ENCODE results near the gene CRB1.

Gene CRB1

DNA sequence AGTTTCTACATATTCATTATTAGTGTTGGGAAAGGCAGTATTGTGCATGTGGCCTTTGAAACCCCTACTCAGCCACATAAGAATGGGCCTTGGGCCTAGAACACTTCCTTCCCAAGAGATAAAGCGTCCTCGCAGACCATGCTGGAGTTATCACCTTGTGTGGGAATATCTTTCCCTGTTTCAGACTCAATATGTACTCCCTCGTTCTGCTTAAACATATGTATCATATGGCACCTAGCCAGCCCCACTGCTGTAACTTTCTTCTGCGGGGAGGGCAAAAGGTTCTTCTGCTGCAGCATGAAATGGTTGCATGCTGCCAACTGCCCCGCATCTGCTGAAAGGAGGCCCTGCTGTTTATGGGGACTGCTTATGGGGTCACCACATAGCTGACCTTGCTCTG lies 92.0 kb downstream of the CRB1 start:
- no peak for TF ChIP-seq JUND (IDR thresholded peaks at IDR 0.05; ENCODE audit: low read depth)
- no peak for DNase-seq (ENCODE audit: low read depth in 1 of 2, low spot score in 1 of 2)
- in situ Hi-C loops (cut with HindIII; ENCODE audit: low pct_unique_long_range_greater_than_20kb, low sequenced_read_pairs) = no loop called here

DNA sequence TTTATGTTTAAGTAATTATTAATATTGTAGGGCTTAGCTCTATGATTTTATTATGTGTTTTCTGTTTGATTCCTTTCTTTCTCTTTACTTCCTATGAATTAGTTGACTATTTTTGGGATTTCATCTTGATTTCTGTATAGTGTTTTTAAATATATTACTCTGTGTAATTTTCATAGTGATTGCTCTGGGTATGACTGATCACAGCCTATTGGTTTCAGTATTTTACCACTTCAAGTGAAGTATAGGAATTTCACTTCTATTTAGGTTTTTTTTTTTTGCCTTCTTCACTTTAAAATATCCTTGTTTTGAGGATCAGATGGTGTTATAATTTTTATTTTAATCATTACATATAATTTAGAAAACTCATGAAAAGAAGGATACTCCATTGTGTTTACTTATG lies 94.8 kb downstream of the CRB1 start:
- in situ Hi-C loops (cut with HindIII; ENCODE audit: low pct_unique_long_range_greater_than_20kb, low sequenced_read_pairs) = no loop called here
- no peak for TF ChIP-seq JUND (IDR thresholded peaks at IDR 0.05; ENCODE audit: low read depth)
- no peak for DNase-seq (ENCODE audit: low read depth in 1 of 2, low spot score in 1 of 2)

DNA sequence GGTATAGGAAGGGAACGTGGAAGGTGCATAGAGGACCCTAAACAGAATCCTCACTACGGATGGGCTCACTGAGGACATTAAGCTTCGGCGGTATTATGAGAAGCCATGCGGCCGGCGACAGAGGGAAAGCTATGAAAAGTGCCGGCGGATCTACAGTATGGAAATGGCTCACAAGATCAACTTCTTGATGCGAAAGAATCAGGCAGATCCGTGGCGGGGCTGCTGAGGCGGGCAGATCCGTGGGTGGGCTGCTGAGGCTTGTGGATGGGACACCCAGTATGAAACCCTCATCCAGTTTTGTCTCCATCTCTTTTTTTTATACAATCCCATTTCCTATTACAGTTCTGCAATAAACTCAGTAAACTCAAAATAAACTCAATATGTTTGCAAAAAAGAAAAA lies 95.8 kb downstream of the CRB1 start:
- no peak for TF ChIP-seq JUND (IDR thresholded peaks at IDR 0.05; ENCODE audit: low read depth)
- DNase-seq (ENCODE audit: low read depth in 1 of 2, low spot score in 1 of 2) = no peak
- in situ Hi-C loops (cut with HindIII; ENCODE audit: low pct_unique_long_range_greater_than_20kb, low sequenced_read_pairs) = no loop called here

DNA sequence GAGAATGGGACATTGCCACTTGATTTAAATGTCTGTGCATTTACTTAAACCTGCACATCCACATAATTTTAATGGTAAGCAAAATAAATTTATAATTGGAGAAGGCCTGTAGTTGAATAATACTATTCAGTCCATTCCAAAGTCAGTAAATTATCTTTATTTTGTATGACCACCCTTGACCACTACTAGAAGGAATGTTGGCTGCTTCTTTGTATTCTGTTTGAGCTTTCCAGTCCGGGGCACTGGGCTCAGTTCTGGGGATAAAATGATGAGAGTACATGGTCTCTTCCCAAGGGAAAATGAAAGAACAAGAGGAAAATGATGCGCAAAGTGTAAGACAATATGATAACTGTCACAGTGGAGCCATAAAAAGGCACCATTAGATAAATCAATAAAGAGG lies 98.9 kb downstream of the CRB1 start:
- in situ Hi-C loops (cut with HindIII; ENCODE audit: low pct_unique_long_range_greater_than_20kb, low sequenced_read_pairs) = no loop called here
- no peak for DNase-seq (ENCODE audit: low read depth in 1 of 2, low spot score in 1 of 2)
- no peak for TF ChIP-seq JUND (IDR thresholded peaks at IDR 0.05; ENCODE audit: low read depth)

DNA sequence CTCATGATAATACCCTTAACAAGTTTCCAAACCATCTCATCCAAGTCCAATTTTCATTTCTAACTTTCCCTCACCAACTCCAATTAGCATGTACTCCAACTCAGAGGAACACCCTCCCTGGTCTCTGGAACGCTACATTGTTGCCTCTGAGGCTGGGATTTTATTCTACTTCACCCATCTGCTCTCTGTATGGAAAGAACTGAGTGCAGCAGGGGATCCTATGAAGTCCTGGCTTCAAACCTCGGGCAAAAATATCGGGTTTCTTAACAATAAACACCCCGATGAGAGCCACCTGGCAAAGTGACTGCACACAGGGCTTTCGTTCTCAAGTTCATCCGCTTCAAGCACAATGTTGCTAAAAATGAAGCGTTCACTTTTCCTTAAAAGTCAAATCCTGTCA lies 99.6 kb downstream of the CRB1 start:
- no peak for DNase-seq (ENCODE audit: low read depth in 1 of 2, low spot score in 1 of 2)
- TF ChIP-seq JUND (IDR thresholded peaks at IDR 0.05; ENCODE audit: low read depth) = no peak
- in situ Hi-C loops (cut with HindIII; ENCODE audit: low pct_unique_long_range_greater_than_20kb, low sequenced_read_pairs) = no loop called here

DNA sequence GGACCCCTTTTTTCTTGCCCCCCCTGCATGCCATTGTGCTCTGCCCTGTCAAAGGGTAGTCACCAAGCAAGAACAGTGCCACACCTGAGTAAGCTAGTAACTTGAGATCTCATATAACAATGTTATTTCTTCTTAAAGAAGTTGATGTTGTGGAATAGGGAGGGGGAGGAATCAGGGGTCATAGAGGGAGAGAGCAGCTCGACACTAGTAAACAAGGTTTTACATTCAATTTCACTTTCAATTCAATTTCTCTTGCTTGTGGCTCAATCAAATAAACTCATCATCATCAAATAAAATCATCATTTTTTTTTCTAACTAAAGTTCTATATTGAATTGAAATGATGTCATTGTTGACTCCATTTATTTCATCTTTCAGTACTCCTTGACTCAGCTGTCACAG lies 106.4 kb downstream of the CRB1 start:
- TF ChIP-seq JUND (IDR thresholded peaks at IDR 0.05; ENCODE audit: low read depth) = no peak

DNA sequence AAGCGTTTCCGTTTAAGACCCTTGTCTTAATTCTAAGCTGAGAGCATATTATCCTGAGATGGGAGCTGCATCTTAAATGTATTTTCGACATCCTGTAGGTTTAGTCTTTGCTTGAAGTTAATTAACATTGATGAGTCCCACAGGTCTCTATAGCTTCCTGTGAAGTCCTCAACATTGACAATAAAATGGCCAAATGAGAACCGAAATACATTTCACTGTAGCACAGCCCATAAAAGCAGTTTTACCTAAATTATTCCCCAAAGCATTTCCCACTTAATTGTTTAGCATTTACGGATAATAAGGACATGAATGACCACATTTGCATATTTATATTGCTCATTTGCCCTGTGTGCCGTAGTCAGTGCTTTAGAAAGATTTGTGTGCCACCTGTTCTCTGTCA lies 116.4 kb downstream of the CRB1 start:
- in situ Hi-C loops (cut with HindIII; ENCODE audit: low pct_unique_long_range_greater_than_20kb, low sequenced_read_pairs) = no loop called here
- DNase-seq (ENCODE audit: low read depth in 1 of 2, low spot score in 1 of 2) = no peak
- no peak for TF ChIP-seq JUND (IDR thresholded peaks at IDR 0.05; ENCODE audit: low read depth)

More for the DNA sequence above, 106.4 kb downstream of the CRB1 start:
- in situ Hi-C loops (cut with HindIII; ENCODE audit: low pct_unique_long_range_greater_than_20kb, low sequenced_read_pairs) = no loop called here
- DNase-seq (ENCODE audit: low read depth in 1 of 2, low spot score in 1 of 2) = no peak

DNA sequence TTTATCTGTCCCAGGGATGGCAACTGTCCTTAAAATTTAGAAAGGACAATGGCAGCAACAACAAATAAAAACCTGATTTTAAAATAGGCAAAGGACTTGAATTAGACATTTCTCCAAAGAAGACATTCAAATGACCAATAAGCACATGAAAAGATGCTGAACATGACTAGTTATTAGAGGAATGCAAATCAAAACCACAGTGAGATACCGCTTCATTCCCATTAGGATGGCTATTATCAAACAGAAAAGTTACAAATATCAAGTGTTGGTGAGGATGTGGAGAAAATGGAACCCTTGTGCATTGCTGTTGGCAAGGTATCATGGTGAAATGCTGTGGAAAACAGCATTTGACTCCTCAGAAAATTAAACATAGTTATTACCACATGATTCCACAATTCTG lies 120.7 kb downstream of the CRB1 start:
- TF ChIP-seq JUND (IDR thresholded peaks at IDR 0.05; ENCODE audit: low read depth) = no peak
- no peak for DNase-seq (ENCODE audit: low read depth in 1 of 2, low spot score in 1 of 2)
- in situ Hi-C loops (cut with HindIII; ENCODE audit: low pct_unique_long_range_greater_than_20kb, low sequenced_read_pairs) = no loop called here

DNA sequence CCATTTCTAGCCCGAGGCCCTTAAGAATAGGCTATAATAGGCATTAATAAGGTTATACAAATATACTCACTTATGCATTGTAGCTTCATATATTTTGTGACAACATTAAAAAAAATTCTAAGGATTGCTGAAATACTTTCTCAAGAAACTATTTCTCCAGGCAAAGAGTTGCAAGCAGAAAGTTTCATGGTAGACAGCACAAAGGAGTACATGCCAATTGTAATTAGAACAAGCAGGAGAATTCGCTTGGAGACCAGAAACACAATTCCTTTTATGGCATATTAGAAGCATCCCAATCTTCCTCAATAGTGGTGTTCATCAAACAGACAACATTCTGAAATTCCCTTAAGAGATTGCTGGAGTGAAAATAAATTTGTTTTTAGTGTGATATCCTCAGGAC lies 122.8 kb downstream of the CRB1 start:
- in situ Hi-C loops (cut with HindIII; ENCODE audit: low pct_unique_long_range_greater_than_20kb, low sequenced_read_pairs) = no loop called here
- no peak for TF ChIP-seq JUND (IDR thresholded peaks at IDR 0.05; ENCODE audit: low read depth)
- DNase-seq (ENCODE audit: low read depth in 1 of 2, low spot score in 1 of 2) = no peak

DNA sequence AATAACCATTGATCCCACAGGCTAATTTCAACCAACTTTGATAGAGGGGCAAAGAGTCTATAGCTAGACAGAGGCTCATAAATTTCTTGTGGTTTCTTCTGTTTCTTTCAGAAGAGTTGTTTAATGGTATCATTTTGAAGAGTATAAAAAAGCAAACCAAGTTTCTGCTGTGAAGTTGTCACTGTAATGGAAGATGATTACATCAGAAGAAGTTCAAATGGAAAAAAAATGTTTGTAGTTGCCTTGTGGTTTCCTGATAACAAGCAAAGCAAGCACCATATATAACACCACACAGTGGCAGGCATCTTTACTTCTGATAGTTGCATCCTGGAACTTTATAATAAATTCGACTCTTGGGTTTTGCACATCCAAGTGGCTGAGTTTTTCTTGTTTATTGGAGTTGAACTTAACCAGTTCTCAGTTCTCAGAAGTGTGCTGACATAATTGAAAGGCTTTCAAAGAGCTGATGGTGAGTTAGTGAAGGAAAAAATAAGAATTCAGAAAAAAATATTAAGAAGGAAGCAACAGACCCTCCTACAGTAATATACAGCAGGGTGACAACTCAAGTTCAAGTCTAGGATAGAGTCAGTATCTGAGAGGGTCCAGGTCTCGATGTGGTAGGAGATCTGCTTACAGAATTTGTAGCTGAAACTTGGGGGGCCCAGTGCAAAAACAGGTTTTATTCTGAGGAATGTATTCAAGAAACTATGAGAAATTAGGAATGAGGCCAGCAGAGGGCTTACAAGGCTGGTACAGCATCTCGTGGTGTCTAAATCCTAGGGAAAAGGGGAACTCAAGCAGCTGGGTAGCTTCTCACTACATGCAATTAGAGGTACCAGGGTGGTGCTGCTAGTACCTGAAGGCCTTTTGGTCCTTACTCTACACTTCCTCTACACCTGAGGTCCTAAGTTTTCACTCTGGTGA lies 123.5 kb downstream of the CRB1 start:
- in situ Hi-C loops (cut with HindIII; ENCODE audit: low pct_unique_long_range_greater_than_20kb, low sequenced_read_pairs) = no loop called here
- DNase-seq (ENCODE audit: low read depth in 1 of 2, low spot score in 1 of 2) = no peak
- no peak for TF ChIP-seq JUND (IDR thresholded peaks at IDR 0.05; ENCODE audit: low read depth)

DNA sequence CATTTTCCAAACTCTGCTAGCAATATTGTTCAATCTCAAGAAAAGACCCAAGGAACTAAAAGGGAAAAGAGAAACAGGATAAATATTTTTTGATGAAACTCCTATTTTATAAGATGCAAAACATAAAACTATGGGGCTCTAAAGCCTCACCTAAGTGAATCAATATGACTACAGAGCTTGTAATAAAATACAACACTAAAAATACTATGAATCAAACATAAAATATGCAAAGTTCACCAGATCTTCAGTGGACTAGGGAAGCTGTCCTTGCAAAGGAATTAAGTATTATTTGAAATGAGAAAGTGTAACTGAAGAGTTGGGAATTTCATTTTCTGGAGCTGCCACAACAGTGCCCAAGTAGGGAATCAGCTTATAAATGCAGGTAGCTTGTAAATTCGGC lies 124.5 kb downstream of the CRB1 start:
- TF ChIP-seq JUND (IDR thresholded peaks at IDR 0.05; ENCODE audit: low read depth) = no peak
- in situ Hi-C loops (cut with HindIII; ENCODE audit: low pct_unique_long_range_greater_than_20kb, low sequenced_read_pairs) = no loop called here
- no peak for DNase-seq (ENCODE audit: low read depth in 1 of 2, low spot score in 1 of 2)

DNA sequence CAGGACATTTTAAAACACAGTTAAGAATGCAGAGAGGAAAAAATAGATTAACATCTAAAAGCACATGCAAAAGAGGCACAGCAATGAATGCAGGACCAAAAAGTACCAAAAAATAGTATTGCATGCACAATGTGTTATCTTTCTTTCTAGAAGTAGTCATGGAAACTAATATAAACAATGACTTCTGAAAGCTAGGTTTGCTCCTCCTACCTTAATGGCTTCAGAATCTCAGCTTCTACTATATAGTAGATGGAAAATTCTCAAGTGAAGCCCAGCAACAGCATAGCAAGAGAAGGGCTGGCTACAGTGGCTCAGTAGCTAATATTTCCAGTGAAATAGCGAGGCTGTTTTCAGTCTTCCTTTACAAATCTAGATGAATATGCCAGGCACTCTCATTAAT lies 125.1 kb downstream of the CRB1 start:
- TF ChIP-seq JUND (IDR thresholded peaks at IDR 0.05; ENCODE audit: low read depth) = no peak
- in situ Hi-C loops (cut with HindIII; ENCODE audit: low pct_unique_long_range_greater_than_20kb, low sequenced_read_pairs) = no loop called here

DNA sequence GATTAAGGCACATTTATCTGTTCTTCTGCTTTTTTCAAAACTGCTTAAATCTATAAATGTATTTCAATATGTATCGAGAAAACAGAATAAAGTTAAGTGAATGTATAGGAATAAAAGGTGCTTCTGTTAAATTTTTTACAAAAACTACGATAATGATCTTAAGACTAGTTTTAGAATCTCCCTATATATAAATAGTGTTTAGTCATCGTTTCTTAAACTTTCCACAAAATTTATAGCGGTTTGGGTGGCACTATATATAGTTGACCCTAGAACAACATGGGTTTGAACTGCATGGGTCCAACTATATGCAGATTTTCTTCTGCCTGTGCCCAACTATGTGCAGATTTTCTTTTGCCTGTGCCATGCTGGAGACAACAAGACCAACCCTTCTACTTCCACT lies 125.7 kb downstream of the CRB1 start:
- no peak for DNase-seq (ENCODE audit: low read depth in 1 of 2, low spot score in 1 of 2)
- in situ Hi-C loops (cut with HindIII; ENCODE audit: low pct_unique_long_range_greater_than_20kb, low sequenced_read_pairs) = no loop called here
- TF ChIP-seq JUND (IDR thresholded peaks at IDR 0.05; ENCODE audit: low read depth) = no peak

More for the DNA sequence above, 125.1 kb downstream of the CRB1 start:
- DNase-seq (ENCODE audit: low read depth in 1 of 2, low spot score in 1 of 2) = no peak
